T-helper 1 cell treated with Interleukin-12 subunit alpha and Interleukin-12 subunit beta and Interleukin-4 antibody, amounts not matched to agents 30 μg/mL and 1 μg/mL, for 36 hours (primary cell): Measurements from ENCODE around the gene INPP4A.

Source experiments
- H3K27ac Mint-ChIP-seq: one replicate; pipeline ENCODE4 v1.8.0; 2021; ENCODE audit warnings: mild to moderate bottlenecking, mixed read lengths
- H3K27me3 Mint-ChIP-seq: one replicate; pipeline ENCODE4 v1.8.0; 2021; ENCODE audit warnings: low read depth, mixed read lengths
- H3K36me3 Mint-ChIP-seq: one replicate; pipeline ENCODE4 v1.8.0; 2021; ENCODE audit warnings: low read depth, mixed read lengths
- H3K4me1 Mint-ChIP-seq: one replicate; pipeline ENCODE4 v1.8.0; 2021; ENCODE audit warnings: low read depth, mixed read lengths
- H3K4me3 Mint-ChIP-seq: one replicate; pipeline ENCODE4 v1.8.0; 2021; ENCODE audit warnings: mild to moderate bottlenecking, moderate library complexity, mixed read lengths
- H3K9me3 Mint-ChIP-seq: one replicate; pipeline ENCODE4 v1.8.0; 2021; ENCODE audit warnings: mixed read lengths

INPP4A gene

GRCh38 chr2:98571121-98571701, 126.6 kb downstream of the INPP4A start:
- Mint-ChIP-seq H3K9me3 (no peaks in the 10 kb centered on the region), H3K27ac (no peak overlapping the region), H3K4me1 (peaks cover 4% of the 10 kb centered on the region), H3K4me3 (no peak overlapping the region), H3K36me3 (peaks cover 49% of the 10 kb centered on the region), H3K27me3 (no peaks in the 10 kb centered on the region)

- Mint-ChIP-seq H3K27ac (no peak overlapping the region), H3K4me1 (peaks cover 4% of the 10 kb centered on the region), H3K9me3 (no peaks in the 10 kb centered on the region), H3K27me3 (no peaks in the 10 kb centered on the region), H3K4me3 (no peak overlapping the region), H3K36me3 (peaks cover 45% of the 10 kb centered on the region)
Observed at GRCh38 chr2:98571796-98572195, 127.1 kb downstream of the INPP4A start.

- Mint-ChIP-seq H3K9me3 (no peaks in the 10 kb centered on the region), H3K27me3 (no peaks in the 10 kb centered on the region), H3K27ac (no peak overlapping the region), H3K4me3 (no peak overlapping the region), H3K4me1 (peaks cover 2% of the 10 kb centered on the region), H3K36me3 (peaks cover 41% of the 10 kb centered on the region)
Observed at GRCh38 chr2:98572211-98572610, 127.6 kb downstream of the INPP4A start.

- Mint-ChIP-seq H3K27me3 (no peaks in the 10 kb centered on the region), H3K27ac (no peak overlapping the region), H3K36me3 (peaks cover 38% of the 10 kb centered on the region), H3K4me1 (peaks cover 2% of the 10 kb centered on the region), H3K4me3 (no peak overlapping the region), H3K9me3 (no peaks in the 10 kb centered on the region)
Observed at GRCh38 chr2:98572676-98573075, 128.0 kb downstream of the INPP4A start.

GRCh38 chr2:98573426-98573825, 128.8 kb downstream of the INPP4A start:
- Mint-ChIP-seq H3K27me3 (no peaks in the 10 kb centered on the region), H3K9me3 (no peaks in the 10 kb centered on the region), H3K27ac (no peak overlapping the region), H3K4me3 (no peak overlapping the region), H3K36me3 (peaks cover 44% of the 10 kb centered on the region), H3K4me1 (peaks cover 2% of the 10 kb centered on the region)

GRCh38 chr2:98576666-98577312, 132.1 kb downstream of the INPP4A start:
- Mint-ChIP-seq H3K4me3 (no peak overlapping the region), H3K9me3 (no peaks in the 10 kb centered on the region), H3K4me1 (no peaks in the 10 kb centered on the region), H3K36me3 (peaks cover 28% of the 10 kb centered on the region), H3K27me3 (no peaks in the 10 kb centered on the region), H3K27ac (no peak overlapping the region)

- H3K27ac Mint-ChIP-seq: no peak overlapping the region
- H3K27me3 Mint-ChIP-seq: no peaks in the 10 kb centered on the region
- peaks cover 32% of the 10 kb centered on the region for H3K36me3 Mint-ChIP-seq
- no peaks in the 10 kb centered on the region for H3K4me1 Mint-ChIP-seq
- no peak overlapping the region for H3K4me3 Mint-ChIP-seq
- H3K9me3 Mint-ChIP-seq: no peaks in the 10 kb centered on the region
Observed at GRCh38 chr2:98577313-98577712, 132.7 kb downstream of the INPP4A start.

GRCh38 chr2:98578231-98578630, 133.6 kb downstream of the INPP4A start:
- Mint-ChIP-seq H3K4me3 (no peak overlapping the region), H3K36me3 (peaks cover 38% of the 10 kb centered on the region)

GRCh38 chr2:98579926-98580325, 135.3 kb downstream of the INPP4A start:
- H3K36me3 Mint-ChIP-seq: peaks cover 37% of the 10 kb centered on the region
- no peaks in the 10 kb centered on the region for H3K27me3 Mint-ChIP-seq
- H3K9me3 Mint-ChIP-seq: no peaks in the 10 kb centered on the region
- no peaks in the 10 kb centered on the region for H3K4me1 Mint-ChIP-seq
- H3K27ac Mint-ChIP-seq: no peak overlapping the region
- no peak overlapping the region for H3K4me3 Mint-ChIP-seq

More at GRCh38 chr2:98578231-98578630, 133.6 kb downstream of the INPP4A start:
- Mint-ChIP-seq H3K9me3 (no peaks in the 10 kb centered on the region), H3K4me1 (no peaks in the 10 kb centered on the region), H3K27me3 (no peaks in the 10 kb centered on the region), H3K27ac (no peak overlapping the region)

- Mint-ChIP-seq H3K4me3 (no peak overlapping the region), H3K27ac (no peak overlapping the region), H3K27me3 (no peaks in the 10 kb centered on the region), H3K4me1 (no peaks in the 10 kb centered on the region), H3K36me3 (peaks cover 36% of the 10 kb centered on the region), H3K9me3 (no peaks in the 10 kb centered on the region)
Observed at GRCh38 chr2:98580656-98581284, 136.1 kb downstream of the INPP4A start.

- Mint-ChIP-seq H3K4me3 (no peak overlapping the region), H3K36me3 (peaks cover 39% of the 10 kb centered on the region), H3K27ac (no peak overlapping the region), H3K27me3 (no peaks in the 10 kb centered on the region), H3K4me1 (no peaks in the 10 kb centered on the region), H3K9me3 (no peaks in the 10 kb centered on the region)
Observed at GRCh38 chr2:98582523-98582922, 137.9 kb downstream of the INPP4A start.

GRCh38 chr2:98583276-98583675, 138.6 kb downstream of the INPP4A start:
- H3K36me3 Mint-ChIP-seq: peaks cover 35% of the 10 kb centered on the region
- H3K4me3 Mint-ChIP-seq: no peak overlapping the region
- H3K27ac Mint-ChIP-seq: no peak overlapping the region

GRCh38 chr2:98583816-98584618, 139.4 kb downstream of the INPP4A start:
- Mint-ChIP-seq H3K9me3 (no peaks in the 10 kb centered on the region), H3K36me3 (peaks cover 39% of the 10 kb centered on the region), H3K4me1 (peaks cover 2% of the 10 kb centered on the region), H3K27me3 (no peaks in the 10 kb centered on the region), H3K4me3 (no peak overlapping the region), H3K27ac (no peak overlapping the region)

More at GRCh38 chr2:98583276-98583675, 138.6 kb downstream of the INPP4A start:
- Mint-ChIP-seq H3K4me1 (no peaks in the 10 kb centered on the region), H3K27me3 (no peaks in the 10 kb centered on the region), H3K9me3 (no peaks in the 10 kb centered on the region)

GRCh38 chr2:98585386-98585785, 140.7 kb downstream of the INPP4A start:
- H3K27ac Mint-ChIP-seq: no peak overlapping the region

More at GRCh38 chr2:98585386-98585785, 140.7 kb downstream of the INPP4A start:
- H3K4me1 Mint-ChIP-seq: peaks cover 2% of the 10 kb centered on the region
- H3K36me3 Mint-ChIP-seq: peaks cover 40% of the 10 kb centered on the region
- no peak overlapping the region for H3K4me3 Mint-ChIP-seq
- H3K9me3 Mint-ChIP-seq: no peaks in the 10 kb centered on the region
- H3K27me3 Mint-ChIP-seq: no peaks in the 10 kb centered on the region
